Activated B cell treated with CpG ODN at 0.5 μM for 24 hours (primary cell): ENCODE results near the gene FNDC1. TPM values are rescaled to one million over a fixed set of nuclear protein-coding genes. Genes with fewer than 3 reads are reported as not detected.

ENCODE experiments used
- ATAC-seq: fragments of 200-7000 bp; cut with Tn5 transposase; one replicate; pipeline ENCODE4 v1.10.0; 2021; ENCODE audit warnings: low read depth, mild to moderate bottlenecking, moderate library complexity
- CTCF ChIA-PET: fragments of 350-600 bp; sonication (Branson Sonifier 250); formaldehyde crosslinking; loops from one replicate; lab custom pipeline; 2021; ENCODE audit warnings: antibody characterized with exemption; lab: Charles Lee
- POLR2A ChIA-PET: fragments of 350-600 bp; sonication (Branson Sonifier 250); formaldehyde crosslinking; loops from one replicate; lab custom pipeline; 2021; ENCODE audit warnings: antibody characterized with exemption; lab: Charles Lee
- DNase-seq: peaks from one replicate; pipeline ENCODE4 v3.0.0; 2022
- H3K27ac Mint-ChIP-seq: one replicate; pipeline ENCODE4 v1.8.0; 2020; ENCODE audit warnings: mixed read lengths
- H3K27me3 Mint-ChIP-seq: one replicate; pipeline ENCODE4 v1.8.0; 2021; ENCODE audit warnings: mixed read lengths
- H3K36me3 Mint-ChIP-seq: one replicate; pipeline ENCODE4 v1.8.0; 2021; ENCODE audit warnings: low read depth, mixed read lengths
- H3K4me1 Mint-ChIP-seq: one replicate; pipeline ENCODE4 v1.8.0; 2021; ENCODE audit warnings: mixed read lengths
- H3K4me3 Mint-ChIP-seq: one replicate; pipeline ENCODE4 v1.8.0; 2020; ENCODE audit warnings: mild to moderate bottlenecking, mixed read lengths
- H3K9me3 Mint-ChIP-seq: one replicate; pipeline ENCODE4 v1.8.0; 2020; ENCODE audit warnings: mixed read lengths
- CTCF ChIP-seq: fragments of 200-600 bp; IDR thresholded peaks from one replicate; pipeline ENCODE4 v1.8.0; 2022; ENCODE audit warnings: antibody characterized with exemption, mild to moderate bottlenecking
- intact Hi-C: fragments of 100-400 bp; cut with micrococcal nuclease; formaldehyde crosslinking; loops from one replicate; pipeline ENCODE4 v1.15.1; 2024
- total RNA-seq: library from RNA; stranded (reverse); gene quantifications from 2 replicates; pipeline ENCODE4 v1.2.3, GENCODE V29; 2022

FNDC1 gene
- total RNA-seq, 1 donor from 2014 or later = not detected

DNA sequence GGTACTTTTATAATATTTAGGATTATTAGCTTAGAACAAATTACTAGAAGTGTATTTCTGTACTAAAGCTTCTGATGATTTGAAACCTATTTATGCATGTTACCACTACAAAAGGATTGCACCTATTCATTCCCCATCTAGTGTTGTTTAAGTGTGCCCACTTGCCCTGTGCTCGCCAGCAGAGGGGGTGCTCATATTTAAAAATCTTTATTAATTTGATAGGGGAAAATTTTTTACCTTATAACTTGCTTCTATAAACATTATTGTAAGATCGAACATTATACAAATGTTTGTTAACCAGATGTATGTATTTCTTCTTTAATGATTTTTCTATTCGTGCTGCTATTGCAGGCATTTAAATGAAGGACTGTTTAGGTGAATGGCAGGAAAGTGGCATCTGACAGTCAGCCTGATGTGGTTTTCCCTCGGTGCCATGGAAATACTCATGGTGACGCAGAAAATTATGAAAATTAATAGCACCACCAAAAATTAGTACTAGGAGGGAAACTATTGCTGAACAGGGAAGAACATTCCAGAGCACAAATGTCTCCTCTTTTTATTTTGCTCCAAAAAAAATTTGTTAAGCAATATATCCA, 44.1 kb upstream of the FNDC1 start:
- H3K27ac Mint-ChIP-seq = no peak overlapping the region
- peaks cover 2% of the 10 kb centered on the region for H3K9me3 Mint-ChIP-seq
- intact Hi-C loops = loop anchor here (5.0 kb wide), 1 partner anchor 323 kb away; no protein-coding TSS in a partner anchor
- no peak for DNase-seq
- ChIA-PET CTCF (interaction anchor here (0.6 to 14.7 kb wide), 5 partner anchors 9 to 904 kb away, joined by 3 to 409 read pairs (median 5); no protein-coding TSS in a partner anchor), POLR2A (interaction anchor here (0.5 to 10.6 kb wide), 7 partner anchors 8 to 113 kb away, joined by 4 to 145 read pairs (median 52); no protein-coding TSS in a partner anchor)
- no peaks in the 10 kb centered on the region for H3K36me3 Mint-ChIP-seq
- no peak for TF ChIP-seq CTCF
- no peak overlapping the region for H3K4me3 Mint-ChIP-seq
- peaks cover 69% of the 10 kb centered on the region for H3K4me1 Mint-ChIP-seq
- no peaks in the 10 kb centered on the region for H3K27me3 Mint-ChIP-seq
- ATAC-seq = no peak

DNA sequence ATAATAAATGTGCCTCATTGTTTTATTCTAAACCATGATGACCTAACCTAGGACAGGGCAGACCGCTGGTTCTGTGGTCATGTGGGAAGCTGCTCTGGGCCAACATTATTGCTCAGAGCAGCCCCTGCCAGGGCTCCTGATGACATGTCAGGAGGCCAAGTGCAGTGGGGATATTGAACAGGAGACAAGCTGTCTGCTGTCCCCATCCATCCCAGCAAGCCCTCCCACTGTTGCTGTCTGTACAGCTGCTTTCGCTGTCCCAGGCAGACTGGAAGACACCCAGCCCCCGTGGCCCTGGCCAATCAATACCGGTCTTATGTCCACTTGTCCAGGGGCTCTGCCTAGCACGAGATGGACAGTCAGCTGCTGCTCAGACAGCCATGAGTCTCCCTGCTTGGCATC, 43.2 kb upstream of the FNDC1 start:
- H3K36me3 Mint-ChIP-seq = no peaks in the 10 kb centered on the region
- H3K4me3 Mint-ChIP-seq = no peak overlapping the region
- ATAC-seq (no peak), DNase-seq (no peak)
- POLR2A ChIA-PET = interaction anchor here (0.9 to 6.3 kb wide), 14 partner anchors 9 to 126 kb away, joined by 3 to 81 read pairs (median 11); partner anchors contain the start of genes RSPH3 and TAGAP
- H3K27me3 Mint-ChIP-seq = no peaks in the 10 kb centered on the region
- TF ChIP-seq CTCF = no peak
- peaks cover 2% of the 10 kb centered on the region for H3K9me3 Mint-ChIP-seq
- intact Hi-C loops = loop anchor here (5.0 kb wide), 1 partner anchor 324 kb away; no protein-coding TSS in a partner anchor
- peaks cover 63% of the 10 kb centered on the region for H3K4me1 Mint-ChIP-seq
- CTCF ChIA-PET = interaction anchor here (0.9 to 14.7 kb wide), 7 partner anchors 8 to 905 kb away, joined by 3 to 409 read pairs (median 10); no protein-coding TSS in a partner anchor
- peak overlapping the region; percentile 84 for H3K27ac Mint-ChIP-seq

DNA sequence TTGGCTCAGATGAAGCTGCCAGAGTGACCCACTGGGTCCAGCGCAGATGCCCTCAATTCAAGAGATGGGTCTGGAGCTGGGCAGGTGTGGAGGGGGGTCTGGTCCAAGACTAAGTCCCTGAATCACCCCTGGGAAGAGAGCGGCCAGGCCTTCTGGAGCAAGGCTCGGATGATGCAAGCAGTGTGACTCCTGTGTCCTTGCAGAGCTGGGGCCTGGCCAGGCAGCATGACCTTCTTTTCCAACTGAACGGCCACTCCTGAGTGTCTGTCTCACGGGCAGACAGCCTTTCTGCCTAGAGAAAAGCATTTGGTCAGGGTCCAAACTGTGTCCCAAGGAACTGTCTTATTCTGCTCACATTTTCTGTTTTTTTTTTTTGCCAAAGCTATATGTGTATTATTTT, 42.6 kb upstream of the FNDC1 start:
- intact Hi-C loops = loop anchor here (5.0 kb wide), 1 partner anchor 324 kb away; no protein-coding TSS in a partner anchor
- POLR2A ChIA-PET = interaction anchor here (0.8 to 6.3 kb wide), 19 partner anchors 10 to 318 kb away, joined by 3 to 81 read pairs (median 10); partner anchors contain the start of genes RSPH3 and TAGAP
- TF ChIP-seq CTCF = no peak
- Mint-ChIP-seq H3K36me3 (no peaks in the 10 kb centered on the region), H3K4me1 (peaks cover 57% of the 10 kb centered on the region), H3K27ac (peak overlapping the region; percentile 84), H3K9me3 (peaks cover 2% of the 10 kb centered on the region), H3K27me3 (no peaks in the 10 kb centered on the region), H3K4me3 (peak overlapping the region; percentile 50)
- CTCF ChIA-PET = interaction anchor here (1.2 to 14.7 kb wide), 6 partner anchors 8 to 118 kb away, joined by 3 to 409 read pairs (median 10); no protein-coding TSS in a partner anchor
- ATAC-seq = peak; percentile 6
- no peak for DNase-seq

DNA sequence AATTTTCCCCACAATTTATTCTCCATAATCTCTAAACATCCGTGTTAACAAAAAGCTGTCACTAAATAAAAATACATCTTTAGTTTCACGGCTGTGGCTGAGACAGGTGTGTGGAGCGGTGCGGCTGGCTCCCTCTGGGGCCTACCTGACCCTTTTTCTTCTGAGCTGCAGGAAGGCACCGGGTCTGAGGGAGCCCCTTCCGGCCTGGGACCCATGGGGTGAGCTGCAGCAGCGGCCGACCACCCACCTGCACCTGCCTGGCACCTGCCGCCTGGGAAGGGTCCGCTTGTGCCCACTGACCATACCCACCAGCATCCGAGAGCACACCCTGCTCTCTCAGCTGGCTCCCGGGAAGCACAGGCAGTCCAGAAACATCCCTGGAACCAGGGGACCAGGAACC, 41.5 kb upstream of the FNDC1 start:
- TF ChIP-seq CTCF = no peak
- peaks cover 2% of the 10 kb centered on the region for H3K9me3 Mint-ChIP-seq
- ATAC-seq (no peak), DNase-seq (no peak)
- intact Hi-C loops = loop anchor here (1.0 to 5.0 kb wide), 3 partner anchors 10 to 325 kb away; no protein-coding TSS in a partner anchor
- peak overlapping the region; percentile 84 for H3K27ac Mint-ChIP-seq
- POLR2A ChIA-PET = interaction anchor here (0.6 to 6.3 kb wide), 14 partner anchors 11 to 128 kb away, joined by 3 to 81 read pairs (median 12); partner anchors contain the start of genes RSPH3 and TAGAP
- peaks cover 50% of the 10 kb centered on the region for H3K4me1 Mint-ChIP-seq
- CTCF ChIA-PET = interaction anchor here (1.1 to 14.7 kb wide), 6 partner anchors 18 to 119 kb away, joined by 3 to 409 read pairs (median 12); no protein-coding TSS in a partner anchor
- H3K36me3 Mint-ChIP-seq = no peaks in the 10 kb centered on the region
- no peak overlapping the region for H3K4me3 Mint-ChIP-seq
- no peaks in the 10 kb centered on the region for H3K27me3 Mint-ChIP-seq
